Neuronal stem cell (in vitro differentiated cells): Measurements from ENCODE around the gene KLHL4. TPM values are rescaled to one million over a fixed set of nuclear protein-coding genes. Genes with fewer than 3 reads are reported as not detected.
"Not testable (repeated sequence)": the region's sequence is repeated elsewhere in the genome, so short reads cannot be mapped to it uniquely, and the experiment has no call there.

Source experiments
- DNase-seq: peaks from one replicate; pipeline ENCODE4 v3.0.0-alpha.2; 2013; ENCODE audit warnings: low spot score
- H2AFZ ChIP-seq: one replicate; pipeline ENCODE4 v1.6.1; 2013; ENCODE audit warnings: mild to moderate bottlenecking, low read length, inconsistent platforms
- H2AK5ac ChIP-seq: 2 replicates; pipeline ENCODE4 v1.6.1; 2013; ENCODE audit warnings: low read depth, mild to moderate bottlenecking, inconsistent platforms, low read length, moderate library complexity, mixed read lengths
- H2BK120ac ChIP-seq: 2 replicates; pipeline ENCODE4 v1.6.1; 2013; ENCODE audit warnings: low read depth, mild to moderate bottlenecking, inconsistent platforms, low read length, moderate library complexity, mixed read lengths
- H2BK12ac ChIP-seq: one replicate; pipeline ENCODE4 v1.6.1; 2013; ENCODE audit warnings: low read length, inconsistent platforms
- H2BK15ac ChIP-seq: 2 replicates; pipeline ENCODE4 v1.6.1; 2013; ENCODE audit warnings: mild to moderate bottlenecking, low read length, inconsistent platforms, mixed read lengths
- H2BK5ac ChIP-seq: one replicate; pipeline ENCODE4 v1.6.1; 2013; ENCODE audit warnings: inconsistent platforms, mild to moderate bottlenecking, low read length, moderate library complexity
- H3K14ac ChIP-seq: one replicate; pipeline ENCODE4 v1.6.1; 2013; ENCODE audit warnings: low read length, inconsistent platforms
- H3K18ac ChIP-seq: 2 replicates; pipeline ENCODE4 v1.6.1; 2013; ENCODE audit warnings: low read length, inconsistent platforms
- H3K23ac ChIP-seq: 2 replicates; pipeline ENCODE4 v1.6.1; 2013; ENCODE audit warnings: low read depth, mild to moderate bottlenecking, mixed read lengths, low read length, inconsistent platforms; ENCODE audit not compliant: poor library complexity
- H3K27ac ChIP-seq: replicated peaks from 3 replicates; pipeline ENCODE4 v1.5.1; 2013; ENCODE audit warnings: low read length, inconsistent platforms
- H3K27me3 ChIP-seq, 3 experiments: 2 replicates each; pipeline ENCODE4 v1.6.1; 2013; ENCODE audit warnings: low read length in 3 of 3, mild to moderate bottlenecking in 2 of 3, inconsistent platforms in 1 of 3, low read depth in 1 of 3, mixed read lengths in 1 of 3, moderate library complexity in 1 of 3; ENCODE audit not compliant: control insufficient read depth in 3 of 3, insufficient read depth in 3 of 3
- H3K36me3 ChIP-seq, 2 donors: replicated peaks in 1 of 2; 2 replicates each; pipeline ENCODE4 v1.6.1; 2013; ENCODE audit warnings: low read length in 2 of 2; ENCODE audit not compliant: control insufficient read depth in 2 of 2, insufficient read depth in 2 of 2
- H3K4ac ChIP-seq: 2 replicates; pipeline ENCODE4 v1.6.1; 2013; ENCODE audit warnings: inconsistent platforms, mild to moderate bottlenecking, low read length, moderate library complexity
- H3K4me1 ChIP-seq, 2 donors: 1 replicate in 1 of 2; 2 replicates in 1 of 2; pipeline ENCODE4 v1.6.1; 2013; ENCODE audit warnings: low read length in 2 of 2, low read depth in 1 of 2; ENCODE audit not compliant: control insufficient read depth in 2 of 2, insufficient read depth in 1 of 2
- H3K4me2 ChIP-seq: one replicate; pipeline ENCODE4 v1.6.1; 2013; ENCODE audit warnings: mild to moderate bottlenecking, low read length, inconsistent platforms; ENCODE audit not compliant: insufficient read depth, poor library complexity, severe bottlenecking
- H3K4me3 ChIP-seq, 2 donors: 2 replicates each; pipeline ENCODE4 v1.5.1; 2013; ENCODE audit warnings: low read length in 2 of 2, mild to moderate bottlenecking in 2 of 2, inconsistent platforms in 1 of 2, moderate library complexity in 1 of 2
- H3K79me1 ChIP-seq: one replicate; pipeline ENCODE4 v1.6.1; 2013; ENCODE audit warnings: low read depth, mild to moderate bottlenecking, inconsistent platforms, low read length, moderate library complexity
- H3K9ac ChIP-seq: one replicate; pipeline ENCODE4 v1.6.1; 2013; ENCODE audit warnings: mild to moderate bottlenecking, low read depth, low read length, inconsistent platforms; ENCODE audit not compliant: poor library complexity
- H3K9me3 ChIP-seq, 2 donors: replicated peaks in 1 of 2; 2 replicates each; pipeline versions ENCODE3 to v1.6.1; 2013; ENCODE audit warnings: low read length in 2 of 2, mild to moderate bottlenecking in 2 of 2, inconsistent platforms in 1 of 2, low read depth in 1 of 2, mixed read lengths in 1 of 2, moderate library complexity in 1 of 2; ENCODE audit not compliant: control insufficient read depth in 2 of 2, insufficient read depth in 1 of 2
- H4K8ac ChIP-seq: one replicate; pipeline ENCODE4 v1.6.1; 2013; ENCODE audit warnings: low read depth, mild to moderate bottlenecking, inconsistent platforms, low read length, moderate library complexity
- H4K91ac ChIP-seq: one replicate; pipeline ENCODE4 v1.6.1; 2013; ENCODE audit warnings: low read length, low read depth, mild to moderate bottlenecking, inconsistent platforms; ENCODE audit not compliant: poor library complexity
- WGBS, 2 donors: extraction: QIAGEN DNeasy Blood & Tissue Kit; methylation state at CpG; one replicate each; pipeline ENCODE4 v1.1.7; 2013; ENCODE audit warnings: missing lambda C conversion rate in 2 of 2, mixed read lengths in 1 of 2; ENCODE audit not compliant: insufficient read length in 2 of 2, insufficient replicate concordance in 1 of 2; ENCODE audit errors: extremely low coverage in 2 of 2; 5-methylcytosine and 5-hydroxymethylcytosine counted together
- polyA plus RNA-seq, 2 experiments: library from polyadenylated mRNA; stranded (reverse); fragments of 200-250 nt; gene quantifications; one replicate each; pipeline ENCODE4 v1.2.3, GENCODE V29; 2013

The KLHL4 gene, protein sequence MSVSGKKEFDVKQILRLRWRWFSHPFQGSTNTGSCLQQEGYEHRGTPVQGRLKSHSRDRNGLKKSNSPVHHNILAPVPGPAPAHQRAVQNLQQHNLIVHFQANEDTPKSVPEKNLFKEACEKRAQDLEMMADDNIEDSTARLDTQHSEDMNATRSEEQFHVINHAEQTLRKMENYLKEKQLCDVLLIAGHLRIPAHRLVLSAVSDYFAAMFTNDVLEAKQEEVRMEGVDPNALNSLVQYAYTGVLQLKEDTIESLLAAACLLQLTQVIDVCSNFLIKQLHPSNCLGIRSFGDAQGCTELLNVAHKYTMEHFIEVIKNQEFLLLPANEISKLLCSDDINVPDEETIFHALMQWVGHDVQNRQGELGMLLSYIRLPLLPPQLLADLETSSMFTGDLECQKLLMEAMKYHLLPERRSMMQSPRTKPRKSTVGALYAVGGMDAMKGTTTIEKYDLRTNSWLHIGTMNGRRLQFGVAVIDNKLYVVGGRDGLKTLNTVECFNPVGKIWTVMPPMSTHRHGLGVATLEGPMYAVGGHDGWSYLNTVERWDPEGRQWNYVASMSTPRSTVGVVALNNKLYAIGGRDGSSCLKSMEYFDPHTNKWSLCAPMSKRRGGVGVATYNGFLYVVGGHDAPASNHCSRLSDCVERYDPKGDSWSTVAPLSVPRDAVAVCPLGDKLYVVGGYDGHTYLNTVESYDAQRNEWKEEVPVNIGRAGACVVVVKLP
- polyA plus RNA-seq (2013, experiment 1 of 2) = not detected
- polyA plus RNA-seq (2013, experiment 2 of 2) = not detected

DNA sequence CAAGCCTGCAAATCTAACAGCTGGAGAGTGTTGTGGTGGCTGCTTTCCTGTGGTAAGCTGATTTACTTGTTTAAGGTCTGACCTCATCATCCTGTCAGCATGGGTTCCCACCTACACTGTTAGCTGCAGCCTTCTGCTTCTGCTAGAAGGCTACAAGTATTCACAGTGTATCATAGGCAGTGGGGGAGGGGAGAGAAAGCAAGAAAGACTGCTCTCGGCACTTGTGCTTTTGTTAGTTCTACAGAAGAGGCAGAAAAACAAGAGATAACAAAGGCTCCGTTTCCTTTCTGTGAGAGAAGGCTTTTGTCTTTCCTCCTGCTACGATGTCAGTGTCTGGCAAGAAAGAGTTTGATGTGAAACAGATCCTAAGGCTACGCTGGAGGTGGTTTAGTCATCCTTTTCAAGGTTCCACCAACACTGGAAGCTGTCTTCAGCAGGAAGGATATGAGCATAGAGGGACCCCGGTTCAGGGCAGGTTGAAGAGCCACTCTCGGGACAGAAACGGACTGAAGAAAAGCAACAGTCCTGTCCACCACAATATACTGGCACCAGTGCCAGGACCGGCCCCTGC, at the start of gene KLHL4:
Gene KLHL4 (plus strand): TSS at position 232 of the 571 bp plus-strand sequence. CDS start 92 bp downstream, at position 324.
- Histone ChIP-seq H3K36me3 (no peaks in the 10 kb centered on the region), H3K4ac (no peak within 1 kb of the TSS), H2BK15ac (no peak within 1 kb of the TSS), H4K91ac (no peak within 1 kb of the TSS), H3K23ac (no peak within 1 kb of the TSS), H3K79me1 (no peaks in the 10 kb centered on the region), H3K9me3 (no peaks in the 10 kb centered on the region), H3K9ac (no peak within 1 kb of the TSS), H3K27me3 (peaks cover 0 to 2% (median 0%) of the 10 kb centered on the region in 3 experiments), H3K14ac (no peak within 1 kb of the TSS), H3K18ac (no peak within 1 kb of the TSS), H3K27ac (no peak within 1 kb of the TSS), H2BK12ac (no peak within 1 kb of the TSS), H2AK5ac (no peak within 1 kb of the TSS), H2AFZ (peak within 1 kb of the TSS; percentile 78), H2BK5ac (no peak within 1 kb of the TSS), H2BK120ac (no peak within 1 kb of the TSS), H3K4me2 (peak within 1 kb of the TSS; percentile 37), H4K8ac (no peak within 1 kb of the TSS), H3K4me3 (peak within 1 kb of the TSS; percentile 46 to 58), H3K4me1 (peaks cover 0 to 3% of the 10 kb centered on the region in 2 donors)
- WGBS, 2 donors = no CpG with 5 or more reads among the region's 8 CpGs
- DNase-seq = peak; percentile 51

GRCh38 chrX:87468941-87469340, 48.7 kb upstream of the KLHL4 start:
- Histone ChIP-seq H3K27ac (no peak overlapping the region), H3K9me3 (no peaks in the 10 kb centered on the region), H3K4me1 (no peaks in the 10 kb centered on the region), H3K18ac (no peak overlapping the region), H3K4me2 (no peak overlapping the region), H2BK120ac (no peak overlapping the region), H3K4me3 (no peak overlapping the region), H3K4ac (no peak overlapping the region), H2AK5ac (no peak overlapping the region), H2BK15ac (no peak overlapping the region), H4K8ac (no peak overlapping the region), H3K9ac (no peak overlapping the region), H3K79me1 (no peaks in the 10 kb centered on the region), H4K91ac (no peak overlapping the region), H3K23ac (no peak overlapping the region), H3K27me3 (no peaks in the 10 kb centered on the region), H2BK5ac (no peak overlapping the region), H3K36me3 (no peaks in the 10 kb centered on the region), H2BK12ac (no peak overlapping the region), H2AFZ (no peak overlapping the region), H3K14ac (no peak overlapping the region)
- DNase-seq = no peak
- no CpG with 5 or more reads among the region's 2 CpGs for WGBS, 2 donors

GRCh38 chrX:87475793-87476192, 41.8 kb upstream of the KLHL4 start:
- no peak overlapping the region for H2BK120ac ChIP-seq
- no peak overlapping the region for H2BK15ac ChIP-seq
- no peak overlapping the region for H2AFZ ChIP-seq
- H3K14ac ChIP-seq = no peak overlapping the region
- no peaks in the 10 kb centered on the region for H3K9me3 ChIP-seq
- no CpG with 5 or more reads among the region's 1 CpG for WGBS, 2 donors
- H3K79me1 ChIP-seq = no peaks in the 10 kb centered on the region
- H3K4me1 ChIP-seq = no peaks in the 10 kb centered on the region
- H3K23ac ChIP-seq = no peak overlapping the region
- no peak for DNase-seq
- no peak overlapping the region for H2BK12ac ChIP-seq
- H2AK5ac ChIP-seq = no peak overlapping the region
- no peak overlapping the region for H3K4ac ChIP-seq
- no peak overlapping the region for H3K9ac ChIP-seq
- H3K27ac ChIP-seq = no peak overlapping the region
- H4K8ac ChIP-seq = no peak overlapping the region
- H3K18ac ChIP-seq = no peak overlapping the region
- no peak overlapping the region for H4K91ac ChIP-seq
- H2BK5ac ChIP-seq = no peak overlapping the region
- no peaks in the 10 kb centered on the region for H3K27me3 ChIP-seq
- H3K4me3 ChIP-seq = no peak overlapping the region
- no peaks in the 10 kb centered on the region for H3K36me3 ChIP-seq
- H3K4me2 ChIP-seq = no peak overlapping the region

DNA sequence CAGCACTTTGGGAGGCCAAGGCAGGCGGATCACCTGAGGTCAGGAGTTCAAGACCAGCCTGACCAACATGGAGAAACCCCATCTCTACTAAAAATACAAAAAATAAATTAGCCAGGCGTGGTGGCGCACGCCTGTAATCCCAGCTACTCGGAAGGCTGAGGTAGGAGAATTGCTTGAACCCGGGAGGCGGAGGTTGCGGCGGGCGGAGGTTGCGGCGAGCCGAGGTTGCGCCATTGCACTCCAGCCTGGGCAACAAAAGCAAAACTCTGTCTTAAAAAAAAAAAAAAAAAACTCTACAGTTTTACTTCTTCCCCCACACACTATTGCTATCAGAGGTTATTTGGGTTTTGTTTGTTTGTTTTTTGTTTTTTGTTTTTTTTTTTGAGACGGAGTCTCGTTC, 38.9 kb upstream of the KLHL4 start:
- not testable (repeated sequence) for H3K23ac ChIP-seq, H4K91ac ChIP-seq, H3K36me3 ChIP-seq, H3K14ac ChIP-seq, H2BK5ac ChIP-seq, H2AK5ac ChIP-seq, H3K9ac ChIP-seq, DNase-seq, H3K4me2 ChIP-seq, H3K4me3 ChIP-seq, H3K9me3 ChIP-seq, H3K4me1 ChIP-seq, H3K18ac ChIP-seq, H2BK15ac ChIP-seq, H3K27me3 ChIP-seq, H4K8ac ChIP-seq, H3K79me1 ChIP-seq, H2AFZ ChIP-seq, H2BK120ac ChIP-seq, H2BK12ac ChIP-seq, H3K4ac ChIP-seq, H3K27ac ChIP-seq
- whole genome bisulfite sequencing, 2 donors = no CpG with 5 or more reads among the region's 16 CpGs
